Karpas-422 (cell line): ENCODE results near the gene DKK3. TPM values are rescaled to one million over a fixed set of nuclear protein-coding genes. Genes with fewer than 3 reads are reported as not detected.

Source experiments
- DNase-seq: peaks from one replicate; pipeline ENCODE4 v3.0.0-alpha.2; 2015
- H2AFZ ChIP-seq: fragments of 200-600 bp; sonication (generic); 2 replicates; pipeline ENCODE4 v1.6.1; 2014; ENCODE audit warnings: antibody characterized with exemption, low read length, mixed read lengths
- H3K27ac ChIP-seq: fragments of 200-600 bp; sonication (generic); 2 replicates; pipeline ENCODE4 v1.5.1; 2014; ENCODE audit warnings: mild to moderate bottlenecking, low read length, moderate library complexity
- H3K27me3 ChIP-seq: fragments of 200-600 bp; sonication (generic); 2 replicates; pipeline ENCODE4 v1.6.1; 2014; ENCODE audit warnings: low read length, mixed read lengths
- H3K36me3 ChIP-seq: fragments of 200-600 bp; sonication (generic); 2 replicates; pipeline ENCODE4 v1.6.1; 2014; ENCODE audit warnings: low read length, mixed read lengths; ENCODE audit not compliant: insufficient read depth
- H3K4me1 ChIP-seq: fragments of 200-600 bp; sonication (generic); 2 replicates; pipeline ENCODE4 v1.6.1; 2014; ENCODE audit warnings: mild to moderate bottlenecking, low read length, mixed read lengths
- H3K4me2 ChIP-seq: fragments of 200-600 bp; sonication (generic); 2 replicates; pipeline ENCODE4 v1.6.1; 2014; ENCODE audit warnings: low read length, low read depth, mild to moderate bottlenecking; ENCODE audit not compliant: poor library complexity, severe bottlenecking
- H3K4me3 ChIP-seq: fragments of 200-600 bp; sonication (generic); 2 replicates; pipeline ENCODE4 v1.5.1; 2014; ENCODE audit warnings: mild to moderate bottlenecking, antibody characterized with exemption, low read length, mixed read lengths
- H3K79me2 ChIP-seq: fragments of 200-600 bp; sonication (generic); 2 replicates; pipeline ENCODE4 v1.6.1; 2014; ENCODE audit warnings: mild to moderate bottlenecking, low read length, mixed read lengths
- H3K9ac ChIP-seq: fragments of 200-600 bp; sonication (generic); 2 replicates; pipeline ENCODE4 v1.6.0; 2014; ENCODE audit warnings: low read length
- H3K9me2 ChIP-seq: fragments of 200-600 bp; sonication (generic), shearing (Covaris generic); replicated peaks from 2 replicates; pipeline ENCODE4 v1.6.0; 2014; ENCODE audit warnings: mild to moderate bottlenecking, low read length, moderate library complexity; ENCODE audit not compliant: insufficient read depth
- H3K9me3 ChIP-seq: fragments of 300-700, 200-600 bp; sonication (generic); 2 replicates; pipeline ENCODE4 v1.6.1; 2014; ENCODE audit warnings: low read length, mixed read lengths
- H4K20me1 ChIP-seq: fragments of 200-600 bp; sonication (generic); 2 replicates; pipeline ENCODE4 v1.6.1; 2014; ENCODE audit warnings: mild to moderate bottlenecking, antibody characterized with exemption, low read length, low read depth; ENCODE audit not compliant: insufficient read depth
- total RNA-seq: library from RNA; depleted of rRNA; stranded (reverse); fragments of >200 nt; shearing (Covaris generic); gene quantifications from 2 replicates; pipeline ENCODE4 v1.2.3, GENCODE V29; 2014; ENCODE audit warnings: low replicate concordance

The DKK3 gene
- total RNA-seq, 1 experiment from 2014 or later = not detected

DNA sequence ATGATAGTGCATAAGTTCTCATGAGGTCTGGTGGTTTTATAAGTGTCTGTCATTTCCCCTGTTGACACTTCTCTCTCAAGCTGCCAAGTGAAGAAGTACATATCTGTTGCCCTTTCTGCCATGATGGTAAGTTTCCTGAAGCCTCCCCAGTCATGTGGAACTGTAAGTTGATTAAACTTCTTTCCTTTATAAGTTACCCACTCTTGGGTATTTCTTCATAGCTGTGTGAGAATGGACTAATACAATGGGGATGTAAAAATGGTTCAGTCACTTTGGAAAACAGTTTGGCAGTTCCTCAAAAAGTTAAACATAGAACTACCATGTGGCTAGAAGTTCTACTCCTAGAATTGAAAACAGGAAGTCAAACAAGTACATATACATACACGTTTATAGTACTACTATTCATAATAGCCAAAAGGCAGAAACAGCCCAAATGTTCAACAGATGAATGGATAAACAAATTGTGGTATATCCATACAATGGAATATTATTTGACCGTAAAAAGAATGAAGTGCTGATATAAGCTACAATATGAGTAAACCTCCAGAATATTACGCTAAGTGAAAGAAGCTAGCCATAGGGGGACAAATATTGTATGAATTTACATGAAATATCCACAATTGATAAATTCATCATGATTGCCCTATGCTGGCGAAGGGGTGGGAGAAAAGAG lies 16.0 kb upstream of the DKK3 start:
- H3K36me3 ChIP-seq = no peaks in the 10 kb centered on the region; the same call in 1 of the 2 replicates
- H4K20me1 ChIP-seq = no peaks in the 10 kb centered on the region
- no peaks in the 10 kb centered on the region for H3K27me3 ChIP-seq
- no peak overlapping the region for H3K4me3 ChIP-seq
- H3K9ac ChIP-seq = no peak overlapping the region
- no peaks in the 10 kb centered on the region for H3K4me1 ChIP-seq
- H2AFZ ChIP-seq = no peak overlapping the region
- no peak overlapping the region for H3K27ac ChIP-seq
- H3K9me3 ChIP-seq = no peaks in the 10 kb centered on the region
- no peak overlapping the region for H3K4me2 ChIP-seq
- DNase-seq = no peak
- no peaks in the 10 kb centered on the region for H3K9me2 ChIP-seq
- H3K79me2 ChIP-seq = no peaks in the 10 kb centered on the region

DNA sequence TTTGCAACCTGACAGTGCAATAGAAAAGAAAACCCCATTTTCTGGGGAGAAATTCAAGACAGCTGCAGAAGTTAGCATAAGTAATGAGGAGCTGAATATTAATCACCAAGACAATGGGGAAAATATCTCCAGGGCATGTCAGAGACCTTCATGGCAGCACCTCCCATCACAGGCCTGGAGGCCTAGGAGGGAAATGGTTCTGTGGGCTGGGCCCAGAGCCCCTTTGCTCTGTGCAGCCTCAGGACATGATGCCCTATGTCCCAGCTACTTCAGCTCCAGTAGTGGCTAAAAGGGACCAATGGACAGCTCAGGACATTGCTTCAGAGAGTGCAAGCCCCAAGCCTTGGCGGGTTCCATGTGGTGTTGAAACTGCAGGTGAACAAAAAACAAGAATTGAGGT lies 14.6 kb upstream of the DKK3 start:
- Histone ChIP-seq H2AFZ (no peak overlapping the region), H3K36me3 (no peaks in the 10 kb centered on the region; the same call in 1 of the 2 replicates), H4K20me1 (no peaks in the 10 kb centered on the region), H3K27me3 (no peaks in the 10 kb centered on the region), H3K4me3 (no peak overlapping the region), H3K9me2 (no peaks in the 10 kb centered on the region), H3K4me1 (no peaks in the 10 kb centered on the region), H3K4me2 (no peak overlapping the region), H3K9ac (no peak overlapping the region), H3K79me2 (no peaks in the 10 kb centered on the region), H3K27ac (no peak overlapping the region), H3K9me3 (no peaks in the 10 kb centered on the region)
- no peak for DNase-seq

DNA sequence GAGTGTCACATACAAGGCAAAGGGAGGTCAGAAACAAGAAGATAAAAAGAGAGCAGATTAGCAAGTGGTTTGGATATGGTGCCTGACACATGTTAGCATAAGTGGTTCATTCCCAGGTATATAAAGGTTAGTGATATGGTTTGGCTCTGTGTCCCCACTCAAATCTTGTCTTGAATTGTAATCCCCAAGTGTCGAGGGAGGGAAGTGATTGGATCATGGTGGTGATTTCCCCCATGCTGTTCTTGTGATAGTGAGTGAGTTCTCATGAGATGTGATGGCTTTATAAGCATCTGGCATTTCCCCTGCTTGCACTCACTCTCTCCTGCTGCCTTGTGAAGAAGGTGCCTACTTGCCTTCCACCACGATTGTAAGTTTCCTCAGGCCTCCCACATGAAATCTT lies 12.1 kb upstream of the DKK3 start:
- Histone ChIP-seq H3K4me3 (no peak overlapping the region), H3K4me2 (no peak overlapping the region), H3K9ac (no peak overlapping the region), H2AFZ (no peak overlapping the region), H3K9me3 (no peaks in the 10 kb centered on the region), H4K20me1 (no peaks in the 10 kb centered on the region), H3K27ac (no peak overlapping the region), H3K4me1 (no peaks in the 10 kb centered on the region), H3K79me2 (no peaks in the 10 kb centered on the region), H3K27me3 (no peaks in the 10 kb centered on the region), H3K9me2 (no peaks in the 10 kb centered on the region), H3K36me3 (no peaks in the 10 kb centered on the region; the same call in 1 of the 2 replicates)
- no peak for DNase-seq

DNA sequence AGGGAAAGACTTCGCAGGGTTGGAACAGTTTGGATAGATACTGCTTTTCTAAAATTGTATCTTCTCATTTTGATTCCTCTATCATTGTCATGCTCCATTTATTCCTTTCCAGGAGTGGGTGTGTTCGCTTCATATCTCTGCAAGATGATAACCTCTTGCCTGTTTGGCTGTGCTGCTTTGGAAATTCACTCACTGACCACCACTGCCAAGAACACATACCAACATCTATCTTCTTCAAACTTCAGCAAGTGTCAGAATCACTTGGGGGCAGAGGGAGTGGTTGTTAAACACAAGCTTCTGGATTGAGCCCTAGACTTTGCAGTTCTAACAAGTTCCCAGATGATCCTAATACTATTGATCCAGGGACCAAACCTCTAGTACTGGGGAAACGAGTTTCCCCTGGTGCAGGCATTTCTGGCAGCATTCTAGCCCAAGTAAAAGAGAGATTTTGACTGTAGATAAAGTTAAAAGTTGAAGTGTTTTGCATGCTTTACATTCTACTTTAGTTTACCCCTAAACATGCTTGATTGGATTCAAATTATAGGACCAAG lies 11.5 kb upstream of the DKK3 start:
- Histone ChIP-seq H3K9me3 (no peaks in the 10 kb centered on the region), H3K4me1 (no peaks in the 10 kb centered on the region), H3K9ac (no peak overlapping the region), H3K27ac (no peak overlapping the region), H2AFZ (no peak overlapping the region), H4K20me1 (no peaks in the 10 kb centered on the region), H3K4me3 (no peak overlapping the region), H3K79me2 (no peaks in the 10 kb centered on the region), H3K27me3 (no peaks in the 10 kb centered on the region), H3K4me2 (no peak overlapping the region), H3K9me2 (no peaks in the 10 kb centered on the region), H3K36me3 (no peaks in the 10 kb centered on the region; the same call in 1 of the 2 replicates)
- no peak for DNase-seq

DNA sequence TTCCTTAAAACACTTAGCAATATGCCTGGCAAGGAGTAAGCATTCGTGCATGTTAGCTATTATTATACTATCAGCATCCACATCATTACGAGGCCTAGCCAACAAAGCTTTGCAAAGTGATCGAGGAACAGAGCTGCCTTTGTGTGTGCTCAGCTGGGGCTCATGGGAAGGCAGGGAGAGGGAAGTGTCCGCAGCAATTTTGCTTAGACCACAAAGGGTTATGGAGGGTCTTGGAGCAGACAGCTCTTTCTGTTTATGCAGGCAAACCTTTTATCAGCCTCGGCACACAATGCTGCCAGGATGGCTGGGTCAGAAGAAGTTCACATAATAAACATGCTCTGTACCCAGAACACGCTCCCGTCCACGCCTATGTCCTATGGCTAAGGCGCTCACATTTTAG lies 10.9 kb upstream of the DKK3 start:
- Histone ChIP-seq H3K79me2 (no peaks in the 10 kb centered on the region), H3K9ac (no peak overlapping the region), H4K20me1 (no peaks in the 10 kb centered on the region), H3K9me3 (no peaks in the 10 kb centered on the region), H3K9me2 (no peaks in the 10 kb centered on the region), H3K4me2 (no peak overlapping the region), H3K4me1 (no peaks in the 10 kb centered on the region), H3K27me3 (no peaks in the 10 kb centered on the region), H3K27ac (no peak overlapping the region), H2AFZ (no peak overlapping the region), H3K4me3 (no peak overlapping the region), H3K36me3 (no peaks in the 10 kb centered on the region)
- no peak for DNase-seq

DNA sequence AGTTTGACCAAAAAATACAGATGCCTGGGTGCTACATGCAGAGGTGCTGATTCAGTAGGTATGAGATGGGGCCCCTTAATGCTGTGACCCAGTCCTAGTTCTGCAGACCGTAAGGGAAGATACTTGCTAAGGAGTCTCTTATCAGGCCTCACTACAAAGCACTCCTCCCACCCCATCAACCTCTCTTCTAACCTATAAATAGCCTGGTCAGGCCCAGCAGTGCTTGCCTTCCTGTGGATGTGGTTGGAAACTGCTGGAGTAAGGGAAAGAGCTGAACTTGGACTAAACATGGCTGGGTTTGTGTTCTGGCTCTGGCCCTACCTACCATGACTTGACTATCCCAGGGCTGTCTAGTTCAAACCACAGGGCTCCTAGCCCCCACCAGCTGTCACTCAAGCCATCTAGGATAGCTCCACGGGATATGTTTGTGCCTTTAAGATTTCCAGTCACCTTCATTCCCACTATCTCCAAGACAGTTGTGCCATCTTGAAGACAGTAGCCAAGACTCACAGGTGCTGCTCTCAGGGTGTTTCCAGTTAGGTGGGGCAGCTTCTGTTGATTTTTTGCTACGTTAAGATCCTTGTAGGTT lies 9.5 kb upstream of the DKK3 start:
- Histone ChIP-seq H3K36me3 (no peaks in the 10 kb centered on the region), H3K4me2 (no peak overlapping the region), H3K9me3 (no peaks in the 10 kb centered on the region), H3K27me3 (no peaks in the 10 kb centered on the region), H3K9ac (no peak overlapping the region), H3K9me2 (no peaks in the 10 kb centered on the region), H3K79me2 (no peaks in the 10 kb centered on the region), H4K20me1 (no peaks in the 10 kb centered on the region), H3K27ac (no peak overlapping the region), H3K4me1 (no peaks in the 10 kb centered on the region), H2AFZ (no peak overlapping the region), H3K4me3 (no peak overlapping the region)
- DNase-seq = no peak

DNA sequence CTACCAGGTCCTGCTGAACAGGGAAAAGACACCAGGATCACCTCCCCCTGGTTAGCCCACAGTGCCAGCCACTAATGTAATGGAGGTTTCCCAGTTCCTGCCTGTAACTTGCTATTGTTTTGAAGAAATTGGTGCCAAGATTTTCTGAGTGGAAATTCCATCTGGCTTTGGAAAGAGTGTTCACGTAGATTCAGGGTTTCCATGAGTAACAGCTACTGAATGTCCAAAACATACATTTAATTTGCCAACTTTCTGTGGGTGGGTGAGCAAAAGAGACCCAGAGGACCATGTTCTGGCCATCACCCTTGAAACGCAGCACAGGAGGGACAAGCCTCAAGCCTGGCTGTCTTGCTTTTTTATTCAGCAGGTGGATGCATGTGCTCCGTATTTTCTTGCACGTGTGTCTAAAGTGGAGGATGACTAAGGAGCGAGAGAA lies 8.8 kb upstream of the DKK3 start:
- Histone ChIP-seq H3K4me2 (no peak overlapping the region), H3K9me3 (no peaks in the 10 kb centered on the region), H2AFZ (no peak overlapping the region), H3K27ac (no peak overlapping the region), H3K4me3 (no peak overlapping the region), H4K20me1 (no peaks in the 10 kb centered on the region), H3K9me2 (no peaks in the 10 kb centered on the region), H3K27me3 (no peaks in the 10 kb centered on the region), H3K79me2 (no peaks in the 10 kb centered on the region), H3K9ac (no peak overlapping the region), H3K4me1 (no peaks in the 10 kb centered on the region), H3K36me3 (no peaks in the 10 kb centered on the region)
- DNase-seq = no peak

DNA sequence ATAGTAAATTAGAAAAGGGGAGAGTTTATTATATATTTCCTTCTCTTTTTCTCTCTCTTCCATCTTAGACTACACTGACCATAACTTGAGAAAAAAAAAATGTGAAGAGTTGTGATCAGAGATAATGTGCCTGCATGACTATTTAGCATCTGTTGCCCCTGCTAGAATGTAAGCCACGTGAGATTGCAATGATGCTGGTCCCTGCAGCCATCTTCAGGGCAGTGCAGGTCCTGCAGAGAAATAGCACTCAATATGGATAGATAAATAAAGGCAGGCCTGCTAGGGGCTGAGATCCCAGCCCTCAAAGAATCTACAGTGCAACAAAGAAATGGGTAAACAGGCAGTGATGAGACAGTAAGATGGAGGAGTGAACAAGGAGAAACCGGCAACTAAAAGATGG lies 7.8 kb upstream of the DKK3 start:
- no peaks in the 10 kb centered on the region for H3K27me3 ChIP-seq
- H3K36me3 ChIP-seq = no peaks in the 10 kb centered on the region

More for the DNA sequence above, 7.8 kb upstream of the DKK3 start:
- H3K4me3 ChIP-seq = no peak overlapping the region
- DNase-seq = no peak
- no peak overlapping the region for H3K4me2 ChIP-seq
- H3K79me2 ChIP-seq = no peaks in the 10 kb centered on the region
- H3K4me1 ChIP-seq = no peaks in the 10 kb centered on the region
- H3K9me3 ChIP-seq = no peaks in the 10 kb centered on the region
- H3K9ac ChIP-seq = no peak overlapping the region
- H3K9me2 ChIP-seq = no peaks in the 10 kb centered on the region
- no peaks in the 10 kb centered on the region for H4K20me1 ChIP-seq
- H2AFZ ChIP-seq = no peak overlapping the region
- H3K27ac ChIP-seq = no peak overlapping the region
